Measurements from ENCODE around the gene SLC13A2.

DNA sequence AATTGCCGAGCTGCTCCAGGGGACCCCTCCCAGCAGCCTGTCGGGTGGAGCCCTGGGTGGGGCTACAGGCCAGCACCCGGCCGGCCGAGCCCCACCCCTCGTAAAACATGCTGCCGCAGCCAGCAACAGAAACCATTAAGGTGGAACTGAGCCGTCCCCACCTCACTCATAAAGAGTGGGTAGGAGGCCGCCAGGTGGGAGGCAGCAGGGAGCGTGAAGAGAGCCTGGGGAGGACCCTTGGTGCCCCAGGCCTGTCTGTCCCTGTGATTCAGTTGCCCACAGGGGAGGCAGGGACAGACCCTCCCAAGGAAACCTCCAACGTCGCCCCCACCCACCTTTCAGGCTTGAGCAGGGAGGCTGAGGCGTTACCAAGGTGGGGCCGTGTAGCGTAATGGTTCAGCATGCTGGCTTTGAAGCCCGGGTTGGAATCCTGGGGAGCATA is 41.1 kb downstream of the SLC13A2 start:
- TF ChIP-seq, protein P1, sequence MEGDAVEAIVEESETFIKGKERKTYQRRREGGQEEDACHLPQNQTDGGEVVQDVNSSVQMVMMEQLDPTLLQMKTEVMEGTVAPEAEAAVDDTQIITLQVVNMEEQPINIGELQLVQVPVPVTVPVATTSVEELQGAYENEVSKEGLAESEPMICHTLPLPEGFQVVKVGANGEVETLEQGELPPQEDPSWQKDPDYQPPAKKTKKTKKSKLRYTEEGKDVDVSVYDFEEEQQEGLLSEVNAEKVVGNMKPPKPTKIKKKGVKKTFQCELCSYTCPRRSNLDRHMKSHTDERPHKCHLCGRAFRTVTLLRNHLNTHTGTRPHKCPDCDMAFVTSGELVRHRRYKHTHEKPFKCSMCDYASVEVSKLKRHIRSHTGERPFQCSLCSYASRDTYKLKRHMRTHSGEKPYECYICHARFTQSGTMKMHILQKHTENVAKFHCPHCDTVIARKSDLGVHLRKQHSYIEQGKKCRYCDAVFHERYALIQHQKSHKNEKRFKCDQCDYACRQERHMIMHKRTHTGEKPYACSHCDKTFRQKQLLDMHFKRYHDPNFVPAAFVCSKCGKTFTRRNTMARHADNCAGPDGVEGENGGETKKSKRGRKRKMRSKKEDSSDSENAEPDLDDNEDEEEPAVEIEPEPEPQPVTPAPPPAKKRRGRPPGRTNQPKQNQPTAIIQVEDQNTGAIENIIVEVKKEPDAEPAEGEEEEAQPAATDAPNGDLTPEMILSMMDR (IDR thresholded peaks at IDR 0.05 in 4 of 5, conservative IDR thresholded peaks at IDR 0.05 in 1 of 5) = no peak
- no peak for TF ChIP-seq POLR2A (IDR thresholded peaks at IDR 0.05)

Measured in gastrocnemius medialis (tissue), 4 donors.